Left lung (tissue), 10 donors: Measurements from ENCODE around the gene BANP. TPM values are rescaled to one million over a fixed set of nuclear protein-coding genes. Genes with fewer than 3 reads are reported as not detected.
A peak's percentile ranks its signal among the peaks of the same experiment; 100 is the strongest.

Source experiments
- ATAC-seq: fragments of 200-7000 bp; cut with Tn5 transposase; one replicate; pipeline ENCODE4 v1.9.1; 2020; ENCODE audit warnings: moderate library complexity
- DNase-seq, 4 donors: peaks; one replicate each; pipeline ENCODE4 v3.0.0-alpha.2; 2013 to 2020
- H3K27ac ChIP-seq, 2 donors: fragments of 200-600 bp; sonication (generic) in 1 of 2; one replicate each; pipeline versions ENCODE4 v1.5.0 to v1.8.0; 2020 to 2021
- H3K27me3 ChIP-seq, 2 donors: fragments of 200-600 bp; sonication (generic) in 1 of 2; one replicate each; pipeline versions ENCODE4 v1.5.0 to v1.8.0; 2020 to 2021
- H3K36me3 ChIP-seq, 2 donors: fragments of 200-600 bp; sonication (generic) in 1 of 2; one replicate each; pipeline versions ENCODE4 v1.5.0 to v1.8.0; 2020 to 2021
- H3K4me1 ChIP-seq, 2 donors: fragments of 200-600 bp; one replicate each; pipeline ENCODE4 v1.8.0; 2021
- H3K4me3 ChIP-seq, 2 donors: fragments of 200-600 bp; sonication (generic) in 1 of 2; one replicate each; pipeline versions ENCODE4 v1.5.0 to v1.8.0; 2020 to 2021; ENCODE audit warnings: mild to moderate bottlenecking in 1 of 2
- H3K9me3 ChIP-seq, 2 donors: fragments of 200-600 bp; sonication (generic) in 1 of 2; one replicate each; pipeline versions ENCODE4 v1.5.0 to v1.8.0; 2020 to 2021
- CTCF ChIP-seq, 2 donors: fragments of 200-600 bp; sonication (generic) in 1 of 2; IDR thresholded peaks; one replicate each; pipeline versions ENCODE4 v1.5.0 to v1.8.0; 2021; ENCODE audit warnings: antibody characterized with exemption in 2 of 2
- intact Hi-C, 2 donors: fragments of 100-400 bp; cut with DNase I; formaldehyde crosslinking; loops; one replicate each; pipeline versions ENCODE4 v1.11.2 to v1.14.2; 2022
- polyA plus RNA-seq, 6 donors: library from polyadenylated mRNA; unstranded; fragments of 120-200 nt; gene quantifications; one replicate each; pipeline ENCODE4 v1.2.1, GENCODE V29; 2013; ENCODE audit not compliant: insufficient read length in 6 of 6
- total RNA-seq, 2 donors: library from RNA; stranded (reverse); fragmentation: NEBNext Ultra II Directional; extraction: Animal tissue kit (Norgen Biotek cat#: 25700); gene quantifications; one replicate each; pipeline ENCODE4 v1.2.1, GENCODE V29; 2021
- donor health status: DM: no; HTN: yes; CAD: no.
- donor health status: DM: no; HTN: no; CAD: no.

BANP gene
- total and polyA plus RNA-seq, 8 donors: 19.3 to 35.9 (median 23.8) TPM

DNA sequence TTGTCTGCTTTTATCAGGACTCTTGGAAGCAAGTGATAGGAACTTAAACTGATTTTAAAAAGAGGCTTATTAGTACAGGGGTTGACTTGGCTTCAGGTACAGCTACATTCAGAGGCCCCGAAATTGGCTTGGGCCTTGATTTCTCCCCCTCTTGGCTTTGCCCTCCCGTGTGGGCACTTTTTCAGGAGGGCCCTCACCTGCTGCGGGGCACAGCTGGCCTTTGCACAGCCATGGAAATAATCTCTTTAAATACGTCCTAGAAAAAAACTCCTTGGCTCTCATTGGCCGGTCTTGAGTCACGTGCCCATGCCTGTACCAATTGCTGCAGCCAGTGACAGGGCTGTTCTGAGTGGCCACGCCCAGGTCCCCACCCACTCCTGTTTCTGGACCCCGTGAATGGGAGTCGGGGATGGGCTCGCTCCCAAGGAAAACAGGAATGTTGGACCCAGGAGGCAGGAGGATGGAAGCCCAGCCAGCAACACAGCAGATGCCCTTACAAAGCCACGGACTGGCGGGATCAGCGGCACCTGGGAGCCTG lies 29.9 kb upstream of the BANP start:
- Histone ChIP-seq H3K4me3 (no peak overlapping the region), H3K4me1 (peaks cover 0 to 6% of the 10 kb centered on the region in 2 donors), H3K9me3 (no peaks in the 10 kb centered on the region), H3K27ac (no peak overlapping the region), H3K27me3 (peaks cover 0 to 17% of the 10 kb centered on the region in 2 donors), H3K36me3 (no peaks in the 10 kb centered on the region)
- intact Hi-C loops: no loop called here
- TF ChIP-seq CTCF (IDR thresholded peaks at IDR 0.05): no peak
- DNase-seq: no peak
- no peak for ATAC-seq

DNA sequence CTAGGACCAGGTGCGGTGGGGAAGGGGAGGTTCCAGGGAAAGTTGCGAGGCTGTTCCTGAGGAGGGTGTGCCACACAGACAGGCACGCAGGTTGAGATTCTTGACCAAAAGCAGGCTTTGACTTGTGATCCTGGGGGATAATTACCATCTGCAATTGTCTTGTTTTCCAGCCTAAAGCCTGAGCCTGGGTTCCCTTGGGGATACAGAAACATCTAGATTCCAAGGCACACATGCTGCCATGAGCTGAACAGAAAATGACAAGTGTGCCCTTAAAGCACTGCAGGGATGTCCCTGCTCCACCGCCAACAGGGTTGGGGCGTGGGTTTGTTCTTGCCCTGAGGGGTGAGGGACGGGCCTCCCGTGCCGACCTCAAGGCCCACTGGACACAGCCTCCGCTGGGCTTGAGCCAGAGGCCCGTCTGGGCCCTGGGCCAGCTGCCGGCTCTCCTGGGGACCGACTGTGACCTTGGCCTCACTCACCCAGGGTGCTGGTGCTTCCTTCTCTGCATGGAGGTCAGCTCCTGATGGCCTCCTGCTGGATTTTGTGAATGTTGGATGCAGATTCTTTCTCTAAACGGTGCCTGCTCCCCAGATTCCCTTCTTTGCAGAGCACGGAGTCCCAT lies 28.9 kb upstream of the BANP start:
- DNase-seq (no peak), ATAC-seq (peak; percentile 17)
- Histone ChIP-seq H3K9me3 (no peaks in the 10 kb centered on the region), H3K36me3 (no peaks in the 10 kb centered on the region), H3K27me3 (peaks cover 0 to 28% of the 10 kb centered on the region in 2 donors), H3K4me3 (no peak overlapping the region), H3K4me1 (peaks cover 0 to 9% of the 10 kb centered on the region in 2 donors), H3K27ac (no peak overlapping the region)
- intact Hi-C loops: no loop called here
- TF ChIP-seq CTCF (IDR thresholded peaks at IDR 0.05): no peak

DNA sequence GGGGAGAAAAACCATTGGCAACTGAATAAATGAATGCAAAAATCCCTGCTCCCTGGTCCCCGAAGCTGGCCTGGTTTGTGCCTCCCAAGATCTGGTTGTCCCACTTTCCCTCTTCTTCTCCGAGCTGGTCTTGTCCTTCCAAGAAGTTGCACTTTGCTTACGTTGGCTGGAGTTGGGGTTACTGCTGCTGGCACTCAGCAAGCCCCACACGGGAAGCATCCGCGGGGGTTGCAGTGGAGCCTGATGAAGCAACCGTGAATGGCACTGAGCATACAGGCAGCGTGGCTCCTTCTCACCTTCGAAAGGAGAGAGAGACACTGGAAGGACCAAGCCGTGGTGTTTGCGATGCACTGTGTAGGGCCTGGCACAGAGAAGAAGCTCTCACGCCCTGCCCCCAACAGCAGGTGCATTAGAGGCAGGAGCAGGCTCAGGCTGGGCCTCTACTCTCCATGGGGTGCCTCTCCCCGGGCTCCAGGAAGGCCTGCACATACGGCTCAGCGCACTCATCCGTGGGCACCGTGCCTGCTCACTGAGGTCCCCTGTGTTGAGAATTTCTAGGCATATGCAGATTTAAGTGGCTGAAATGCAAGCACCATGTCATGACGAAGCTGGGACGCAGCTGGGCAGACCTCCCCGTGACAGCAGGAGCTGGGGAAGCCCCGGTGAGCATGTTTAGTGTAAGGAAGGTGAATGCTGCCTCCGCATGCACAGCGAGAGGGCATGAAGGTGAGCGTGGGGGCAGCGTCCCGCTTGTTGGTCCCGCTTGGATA lies 27.0 kb upstream of the BANP start:
- ATAC-seq (no peak), DNase-seq (peak in 1 of 4 donors; percentile 65)
- H3K4me1 ChIP-seq: peaks cover 0 to 9% of the 10 kb centered on the region in 2 donors
- H3K9me3 ChIP-seq: no peaks in the 10 kb centered on the region
- H3K27me3 ChIP-seq: peaks cover 0 to 26% of the 10 kb centered on the region in 2 donors
- intact Hi-C loops: no loop called here
- no peak overlapping the region for H3K4me3 ChIP-seq
- H3K27ac ChIP-seq: no peak overlapping the region
- no peaks in the 10 kb centered on the region for H3K36me3 ChIP-seq
- no peak for TF ChIP-seq CTCF (IDR thresholded peaks at IDR 0.05)

DNA sequence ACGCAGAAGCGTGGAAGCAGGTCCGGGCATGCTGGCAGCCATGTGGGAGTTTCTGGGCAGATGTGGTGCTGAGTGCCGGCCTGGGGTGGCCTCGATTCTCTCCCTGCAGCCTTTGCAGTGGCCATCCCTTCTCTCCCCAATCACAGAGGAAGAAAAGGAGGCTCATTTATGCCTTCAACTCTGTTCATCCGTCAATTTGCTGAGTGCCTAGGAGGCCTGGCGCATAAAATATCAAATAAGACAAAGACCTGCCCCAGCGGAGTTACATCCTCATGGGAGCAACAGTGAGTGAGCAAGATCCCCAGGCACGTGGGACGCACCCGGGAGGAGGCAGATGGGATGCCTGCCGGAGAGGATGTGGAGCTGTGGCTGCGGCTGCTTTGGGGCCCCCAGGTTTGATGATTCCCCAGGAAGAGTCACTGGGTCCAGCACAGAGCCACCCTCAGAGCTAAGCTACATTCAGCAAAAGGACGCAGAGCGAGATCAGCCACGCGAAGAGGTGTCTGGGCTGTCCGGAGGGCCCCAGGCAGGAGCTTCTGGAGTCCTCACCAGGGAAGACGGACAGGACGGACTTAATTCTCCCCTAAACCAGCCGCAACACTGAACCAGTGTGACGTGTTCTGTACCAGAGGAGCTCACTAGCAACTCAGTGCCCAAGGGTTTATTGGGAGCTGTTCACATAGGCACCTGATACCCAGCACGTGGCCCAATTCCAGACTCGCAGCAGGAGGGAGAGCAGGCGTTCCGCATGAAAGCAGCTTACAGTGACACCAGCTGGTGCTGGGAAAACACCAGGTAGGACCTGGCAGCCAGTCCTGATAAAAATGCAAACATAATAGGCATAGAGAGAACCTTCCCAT lies 26.2 kb upstream of the BANP start:
- ATAC-seq (no peak), DNase-seq (peak in 2 of 4 donors; percentile 28 to 30)
- TF ChIP-seq CTCF (IDR thresholded peaks at IDR 0.05): no peak
- Histone ChIP-seq H3K27me3 (peaks cover 0 to 24% of the 10 kb centered on the region in 2 donors), H3K27ac (no peak overlapping the region), H3K4me3 (no peak overlapping the region), H3K36me3 (no peaks in the 10 kb centered on the region), H3K9me3 (no peaks in the 10 kb centered on the region), H3K4me1 (peaks cover 0 to 9% of the 10 kb centered on the region in 2 donors)
- intact Hi-C loops: no loop called here
